ENCODE results near the gene MYH2.

Gene MYH2

GRCh38 chr17:10512856-10513255 lies 36.6 kb downstream of the MYH2 start:
- no peak for DNase-seq (ENCODE audit: extremely low spot score)
- TF ChIP-seq HDGF (IDR thresholded peaks at IDR 0.05; ENCODE audit: borderline replicate concordance) (no peak), TARDBP (IDR thresholded peaks at IDR 0.05) (no peak), FOXK2 (IDR thresholded peaks at IDR 0.05) (no peak), LEF1 (IDR thresholded peaks at IDR 0.05; ENCODE audit: borderline replicate concordance) (no peak), FOXM1 (IDR thresholded peaks at IDR 0.05; ENCODE audit: borderline replicate concordance) (no peak), CTBP1 (IDR thresholded peaks at IDR 0.05; ENCODE audit: borderline replicate concordance) (no peak)
- POLR2A ChIA-PET: no interaction called here
- CTCF ChIA-PET: no interaction called here

- POLR2A ChIA-PET: no interaction called here
- TF ChIP-seq SUZ12 (IDR thresholded peaks at IDR 0.05) (no peak), FOXA1 (IDR thresholded peaks at IDR 0.05) (no peak), ARNT (IDR thresholded peaks at IDR 0.05) (no peak), BHLHE40 (IDR thresholded peaks at IDR 0.05; ENCODE audit: borderline replicate concordance) (no peak), SP1 (IDR thresholded peaks at IDR 0.05) (no peak), ELF4 (IDR thresholded peaks at IDR 0.05) (no peak), ZNF384 (IDR thresholded peaks at IDR 0.05) (no peak), TARDBP (IDR thresholded peaks at IDR 0.05) (no peak), FOXM1 (IDR thresholded peaks at IDR 0.05; ENCODE audit: borderline replicate concordance) (no peak), LEF1 (IDR thresholded peaks at IDR 0.05; ENCODE audit: borderline replicate concordance) (no peak), PKNOX1 (IDR thresholded peaks at IDR 0.05) (no peak), NFRKB (IDR thresholded peaks at IDR 0.05) (no peak), L3MBTL2 (conservative IDR thresholded peaks at IDR 0.05) (no peak), HDGF (IDR thresholded peaks at IDR 0.05; ENCODE audit: borderline replicate concordance) (no peak), FOXK2 (IDR thresholded peaks at IDR 0.05) (no peak)
- no peak for DNase-seq (ENCODE audit: extremely low spot score)
- CTCF ChIA-PET: no interaction called here
These were observed 49.5 kb downstream of the MYH2 start for GRCh38 chr17:10499950-10500349.

GRCh38 chr17:10492004-10492403 lies 57.5 kb downstream of the MYH2 start:
- no peak for DNase-seq (ENCODE audit: extremely low spot score)
- CTCF ChIA-PET: no interaction called here
- POLR2A ChIA-PET: no interaction called here
- no peak for TF ChIP-seq SUZ12 (IDR thresholded peaks at IDR 0.05)
- TF ChIP-seq HDGF (IDR thresholded peaks at IDR 0.05; ENCODE audit: borderline replicate concordance): no peak
- TF ChIP-seq ZNF384 (IDR thresholded peaks at IDR 0.05): no peak
- no peak for TF ChIP-seq ELF4 (IDR thresholded peaks at IDR 0.05)
- TF ChIP-seq CTBP1 (IDR thresholded peaks at IDR 0.05; ENCODE audit: borderline replicate concordance): no peak
- no peak for TF ChIP-seq FOXK2 (IDR thresholded peaks at IDR 0.05)
- no peak for TF ChIP-seq SP1 (IDR thresholded peaks at IDR 0.05)
- no peak for TF ChIP-seq LEF1 (IDR thresholded peaks at IDR 0.05; ENCODE audit: borderline replicate concordance)
- no peak for TF ChIP-seq TARDBP (IDR thresholded peaks at IDR 0.05)
- no peak for TF ChIP-seq ARNT (IDR thresholded peaks at IDR 0.05)

DNA sequence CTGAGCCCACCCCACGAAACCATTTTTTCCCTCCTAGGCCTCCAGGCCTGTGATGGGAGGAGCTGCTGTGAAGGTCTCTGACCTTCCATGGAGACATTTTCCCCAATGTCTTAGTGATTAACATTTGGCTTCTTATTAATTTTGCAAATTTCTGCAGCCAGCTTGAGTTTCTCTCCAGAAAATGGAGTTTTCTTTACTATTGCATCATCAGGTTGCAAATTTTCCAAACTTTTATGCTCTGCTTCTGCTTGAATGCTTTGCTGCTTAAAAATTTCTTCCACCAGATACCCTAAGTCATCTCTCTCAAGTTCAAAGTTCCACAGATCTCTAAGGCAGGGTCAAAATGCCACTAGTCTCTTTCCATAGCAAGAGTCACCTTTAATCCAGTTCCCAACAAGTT lies 67.2 kb downstream of the MYH2 start:
- ChIA-PET POLR2A (no interaction called here), CTCF (no interaction called here)
- TF ChIP-seq FOXA1 (IDR thresholded peaks at IDR 0.05): no peak
- no peak for TF ChIP-seq L3MBTL2 (conservative IDR thresholded peaks at IDR 0.05)
- no peak for TF ChIP-seq SUZ12 (IDR thresholded peaks at IDR 0.05)
- no peak for TF ChIP-seq FOXM1 (IDR thresholded peaks at IDR 0.05; ENCODE audit: borderline replicate concordance)
- TF ChIP-seq ELF4 (IDR thresholded peaks at IDR 0.05): no peak
- TF ChIP-seq LEF1 (IDR thresholded peaks at IDR 0.05; ENCODE audit: borderline replicate concordance): no peak
- no peak for TF ChIP-seq HDGF (IDR thresholded peaks at IDR 0.05; ENCODE audit: borderline replicate concordance)
- TF ChIP-seq PKNOX1 (IDR thresholded peaks at IDR 0.05): no peak
- TF ChIP-seq SP1 (IDR thresholded peaks at IDR 0.05): no peak
- TF ChIP-seq NFRKB (IDR thresholded peaks at IDR 0.05): no peak
- no peak for TF ChIP-seq BHLHE40 (IDR thresholded peaks at IDR 0.05; ENCODE audit: borderline replicate concordance)
- TF ChIP-seq CTBP1 (IDR thresholded peaks at IDR 0.05; ENCODE audit: borderline replicate concordance): no peak
- no peak for TF ChIP-seq ZNF384 (IDR thresholded peaks at IDR 0.05)
- TF ChIP-seq FOXK2 (IDR thresholded peaks at IDR 0.05): no peak
- TF ChIP-seq TARDBP (IDR thresholded peaks at IDR 0.05): no peak
- TF ChIP-seq ARNT (IDR thresholded peaks at IDR 0.05): no peak
- DNase-seq (ENCODE audit: extremely low spot score): no peak

DNA sequence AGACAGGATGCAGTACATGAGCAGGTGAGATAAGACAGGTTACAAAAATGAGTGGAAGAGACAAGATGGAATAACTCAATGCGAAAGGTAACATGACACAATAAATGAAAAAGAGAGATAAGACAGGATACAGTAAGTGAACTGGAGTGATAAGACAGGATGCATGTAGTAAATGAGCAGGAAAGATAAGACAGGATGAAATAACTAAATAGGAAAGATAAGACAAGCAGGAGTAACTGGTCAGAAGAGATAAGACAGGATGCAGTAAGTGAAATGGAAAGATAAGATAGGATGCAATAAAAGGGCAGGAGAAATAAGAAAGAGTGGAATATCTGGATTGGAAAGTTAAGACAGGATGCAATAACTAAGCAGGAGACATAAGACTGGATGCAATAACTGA lies 71.8 kb downstream of the MYH2 start:
- POLR2A ChIA-PET: no interaction called here
- no peak for DNase-seq (ENCODE audit: extremely low spot score)
- TF ChIP-seq PKNOX1 (IDR thresholded peaks at IDR 0.05) (no peak), ELF4 (IDR thresholded peaks at IDR 0.05) (no peak), SP1 (IDR thresholded peaks at IDR 0.05) (no peak), TARDBP (IDR thresholded peaks at IDR 0.05) (no peak), ARNT (IDR thresholded peaks at IDR 0.05) (no peak), FOXM1 (IDR thresholded peaks at IDR 0.05; ENCODE audit: borderline replicate concordance) (no peak)
- CTCF ChIA-PET: no interaction called here

DNA sequence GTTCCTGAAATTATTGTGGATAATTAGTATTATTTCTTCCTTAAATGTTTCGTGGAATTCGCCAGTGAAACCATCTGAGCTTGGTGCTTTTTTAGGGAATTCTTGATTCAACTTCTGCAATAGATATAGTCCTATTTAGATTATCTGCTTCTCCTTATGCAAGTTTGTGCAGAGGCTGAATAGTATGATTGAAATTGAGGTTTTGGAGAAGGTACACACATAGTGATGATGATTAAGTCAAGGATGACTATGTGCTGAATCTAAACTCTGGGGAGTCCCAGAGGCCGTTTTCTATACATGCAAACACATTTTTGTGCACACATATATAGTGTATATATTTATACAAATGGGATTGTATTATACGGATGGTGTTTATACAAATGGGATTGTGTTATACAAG lies 74.9 kb downstream of the MYH2 start:
- DNase-seq (ENCODE audit: extremely low spot score): no peak
- ChIA-PET POLR2A (no interaction called here), CTCF (no interaction called here)
- TF ChIP-seq FOXM1 (IDR thresholded peaks at IDR 0.05; ENCODE audit: borderline replicate concordance) (no peak), ELF4 (IDR thresholded peaks at IDR 0.05) (no peak), LEF1 (IDR thresholded peaks at IDR 0.05; ENCODE audit: borderline replicate concordance) (no peak), SUZ12 (IDR thresholded peaks at IDR 0.05) (no peak), L3MBTL2 (conservative IDR thresholded peaks at IDR 0.05) (no peak), ARNT (IDR thresholded peaks at IDR 0.05) (no peak), CTBP1 (IDR thresholded peaks at IDR 0.05; ENCODE audit: borderline replicate concordance) (no peak), ZNF384 (IDR thresholded peaks at IDR 0.05) (no peak)

GRCh38 chr17:10471858-10472257 lies 77.6 kb downstream of the MYH2 start:
- ChIA-PET CTCF (no interaction called here), POLR2A (no interaction called here)
- DNase-seq (ENCODE audit: extremely low spot score): no peak
- TF ChIP-seq CTBP1 (IDR thresholded peaks at IDR 0.05; ENCODE audit: borderline replicate concordance): no peak
- no peak for TF ChIP-seq LEF1 (IDR thresholded peaks at IDR 0.05; ENCODE audit: borderline replicate concordance)
- TF ChIP-seq SUZ12 (IDR thresholded peaks at IDR 0.05): no peak
- no peak for TF ChIP-seq FOXM1 (IDR thresholded peaks at IDR 0.05; ENCODE audit: borderline replicate concordance)
- TF ChIP-seq ARNT (IDR thresholded peaks at IDR 0.05): no peak
- no peak for TF ChIP-seq HDGF (IDR thresholded peaks at IDR 0.05; ENCODE audit: borderline replicate concordance)
- no peak for TF ChIP-seq SP1 (IDR thresholded peaks at IDR 0.05)
- no peak for TF ChIP-seq L3MBTL2 (conservative IDR thresholded peaks at IDR 0.05)
- no peak for TF ChIP-seq FOXK2 (IDR thresholded peaks at IDR 0.05)
